Mammary epithelial cell (primary cell): ENCODE measurements around the gene TNN.

ENCODE experiments used
- CTCF ChIP-seq, 2 donors: IDR thresholded peaks in 1 of 2; conservative IDR thresholded peaks in 1 of 2; 2 replicates each; pipeline ENCODE4 v1.5.1; 2011 to 2012; ENCODE audit warnings: inconsistent platforms in 2 of 2, low read length in 2 of 2, mild to moderate bottlenecking in 2 of 2, control low read depth in 1 of 2, low read depth in 1 of 2; ENCODE audit not compliant: insufficient read depth in 1 of 2; ENCODE audit errors: extremely low read depth in 1 of 2
- EZH2 ChIP-seq: IDR thresholded peaks from 2 replicates; pipeline ENCODE4 v1.6.1; 2012; ENCODE audit warnings: low read length, inconsistent platforms, borderline replicate concordance

DNA sequence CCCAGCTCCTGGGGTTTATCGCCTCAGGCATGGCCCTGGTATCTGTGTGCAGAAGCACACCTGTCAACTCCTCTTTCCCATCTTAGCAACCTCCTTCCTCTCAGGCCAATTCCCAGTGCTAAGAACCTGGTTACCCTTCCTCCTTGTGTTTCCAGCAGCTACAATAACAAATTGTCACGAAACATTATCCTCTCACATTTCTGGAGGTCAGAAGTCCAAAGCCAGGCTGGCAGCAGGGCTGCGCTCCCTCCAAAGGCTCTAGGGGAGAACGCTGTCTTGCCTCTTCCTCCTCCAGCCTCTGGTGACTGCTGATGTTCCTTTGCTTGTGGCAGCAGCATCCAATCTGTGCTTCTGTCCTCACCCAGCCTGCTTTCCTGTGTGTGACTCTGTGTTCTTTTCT is 33.7 kb upstream of the TNN start:
- TF ChIP-seq CTCF (conservative IDR thresholded peaks at IDR 0.05 in 1 of 2, IDR thresholded peaks at IDR 0.05 in 1 of 2; ENCODE audit: extremely low read depth in 1 of 2, insufficient read depth in 1 of 2, low read depth in 1 of 2, low read length in 2 of 2): no peak
- no peak for TF ChIP-seq EZH2
